HepG2 (cell line): ENCODE results near the gene ZDHHC8. TPM values are rescaled to one million over a fixed set of nuclear protein-coding genes. Genes with fewer than 3 reads are reported as not detected.

Source experiments
- DRAP1 ChIP-seq: IDR thresholded peaks from 2 replicates; pipeline ENCODE4 v1.6.1; 2016; ENCODE audit warnings: missing genetic modification reagents, missing compliant biosample characterization
- FOXO1 ChIP-seq: sonication (generic); formaldehyde crosslinking; IDR thresholded peaks from 2 replicates; pipeline ENCODE4 v1.4.0; 2020; ENCODE audit warnings: missing genetic modification reagents
- GABPB1 ChIP-seq: IDR thresholded peaks from 2 replicates; pipeline ENCODE4 v1.6.1; 2016; ENCODE audit warnings: mild to moderate bottlenecking, missing genetic modification reagents, moderate library complexity, missing compliant biosample characterization
- HIVEP1 ChIP-seq: sonication (generic); formaldehyde crosslinking; IDR thresholded peaks from 2 replicates; pipeline ENCODE4 v1.4.0; 2020; ENCODE audit warnings: mild to moderate bottlenecking, missing genetic modification reagents
- MAFK ChIP-seq, 2 experiments: IDR thresholded peaks in 1 of 2; conservative IDR thresholded peaks in 1 of 2; 2 replicates each; pipeline ENCODE4 v1.6.1; 2011; ENCODE audit warnings: improper control_type of control experiment in 2 of 2, low read length in 2 of 2
- MAX ChIP-seq: IDR thresholded peaks from 2 replicates; pipeline ENCODE4 v1.6.1; 2012; ENCODE audit warnings: inconsistent platforms
- PATZ1 ChIP-seq: sonication (generic); formaldehyde crosslinking; IDR thresholded peaks from 2 replicates; pipeline ENCODE4 v1.4.0; 2020; ENCODE audit warnings: missing genetic modification reagents
- PBX2 ChIP-seq: IDR thresholded peaks from 2 replicates; pipeline ENCODE4 v1.6.1; 2016; ENCODE audit warnings: control low read depth
- RAD21 ChIP-seq: fragments of 450-650 bp; formaldehyde crosslinking; IDR thresholded peaks from 2 replicates; pipeline ENCODE4 v1.5.0; 2020; ENCODE audit warnings: mild to moderate bottlenecking
- RCOR2 ChIP-seq: IDR thresholded peaks from 2 replicates; pipeline ENCODE4 v1.6.1; 2016; ENCODE audit warnings: missing biosample characterization, missing genetic modification reagents
- SKIL ChIP-seq: sonication (generic); formaldehyde crosslinking; IDR thresholded peaks from 2 replicates; pipeline ENCODE4 v1.8.0; 2022; ENCODE audit warnings: missing genetic modification reagents, mild to moderate bottlenecking, moderate library complexity, borderline replicate concordance
- YEATS2 ChIP-seq: sonication (generic); formaldehyde crosslinking; IDR thresholded peaks from 2 replicates; pipeline ENCODE4 v1.4.0; 2020; ENCODE audit warnings: missing genetic modification reagents, borderline replicate concordance
- ZEB1 ChIP-seq: IDR thresholded peaks from 2 replicates; pipeline ENCODE4 v1.6.1; 2012; ENCODE audit warnings: mild to moderate bottlenecking, low read depth, inconsistent platforms; ENCODE audit not compliant: insufficient replicate concordance
- ZNF275 ChIP-seq: sonication (generic); formaldehyde crosslinking; IDR thresholded peaks from 2 replicates; pipeline ENCODE4 v1.8.0; 2022; ENCODE audit warnings: missing genetic modification reagents, mild to moderate bottlenecking, inconsistent platforms, borderline replicate concordance
- ZNF432 ChIP-seq: sonication (generic); formaldehyde crosslinking; IDR thresholded peaks from 2 replicates; pipeline ENCODE4 v1.5.0; 2020; ENCODE audit warnings: missing genetic modification reagents, mild to moderate bottlenecking, borderline replicate concordance
- ZNF574 ChIP-seq: sonication (generic); formaldehyde crosslinking; IDR thresholded peaks from 2 replicates; pipeline ENCODE4 v1.4.0; 2020; ENCODE audit warnings: missing genetic modification reagents
- ZNF589 ChIP-seq: sonication (generic); formaldehyde crosslinking; conservative IDR thresholded peaks from 2 replicates; pipeline ENCODE4 v1.8.0; 2022; ENCODE audit warnings: mild to moderate bottlenecking, moderate library complexity, missing genetic modification reagents
- ZNF788 ChIP-seq: sonication (generic); formaldehyde crosslinking; IDR thresholded peaks from 2 replicates; pipeline ENCODE4 v1.5.0; 2020; ENCODE audit warnings: mild to moderate bottlenecking, missing genetic modification reagents, borderline replicate concordance
- polyA plus RNA-seq, 8 experiments: library from polyadenylated mRNA; depleted of rRNA in 3 of 8; stranded (reverse) in 7 of 8; unstranded in 1 of 8; fragments of >200 nt; fragmentation: Illumina TruSeq in 4 of 8; extraction: Trizol in 4 of 8; gene quantifications; 2 replicates each; pipeline versions ENCODE4 v1.2.1 to v1.2.3, GENCODE V29; 2011 to 2016; ENCODE audit warnings: low read depth in 4 of 8, missing spikeins in 1 of 8, mixed read lengths in 1 of 8; ENCODE audit not compliant: insufficient read depth in 1 of 8
- total RNA-seq, 5 experiments: library from RNA; depleted of rRNA; stranded (reverse); fragments of >200 nt; fragmentation: Illumina TruSeq; extraction: Trizol; gene quantifications; 2 replicates each; pipeline ENCODE4 v1.2.3, GENCODE V29; 2016; ENCODE audit warnings: low read depth in 1 of 5

ZDHHC8 gene
- total and polyA plus RNA-seq, 2 of the 13 experiments (the other 11 are each of a cell fraction or from before 2014, with no cell fraction given) = 7.5 to 21.3 TPM

GRCh38 chr22:20131859-20132685, 468 bp downstream of the ZDHHC8 start (continued):
- TF ChIP-seq ZNF589 (CRISPR knock-in tag) (no peak), ZNF275 (CRISPR knock-in tag) (no peak), SKIL (no peak), RAD21 (CRISPR knock-in tag) (no peak; the same call in 1 of the 2 replicates), PBX2 (CRISPR knock-in tag) (no peak), ZNF788 (peak; percentile 39; the same call in 1 of the 2 replicates), RCOR2 (CRISPR knock-in tag) (no peak), FOXO1 (CRISPR knock-in tag) (no peak), DRAP1 (no peak), ZNF432 (CRISPR knock-in tag) (no peak), PATZ1 (no peak), GABPB1 (no peak; the same call in 1 of the 2 replicates), HIVEP1 (peak; percentile 40; the same call in 1 of the 2 replicates), MAX (peak; percentile 81), YEATS2 (CRISPR knock-in tag) (no peak), ZEB1 (no peak), MAFK (conservative IDR thresholded peaks at IDR 0.05 in 1 of 2, IDR thresholded peaks at IDR 0.05 in 1 of 2; ENCODE audit: low read length in 2 of 2) (no peak), ZNF574 (CRISPR knock-in tag) (no peak)
